ENCODE data around the gene CBARP.

Gene CBARP

GRCh38 chr19:1278713-1279660 lies 41.2 kb upstream of the CBARP start:
- Mint-ChIP-seq H3K36me3 (ENCODE audit: low read depth) (peaks cover 12% of the 10 kb centered on the region), H3K27me3 (ENCODE audit: low read depth) (peaks cover 1% of the 10 kb centered on the region), H3K4me3 (no peak overlapping the region), H3K27ac (no peak overlapping the region), H3K9me3 (no peaks in the 10 kb centered on the region), H3K4me1 (ENCODE audit: low read depth) (peaks cover 12% of the 10 kb centered on the region)

GRCh38 chr19:1278074-1278473 lies 40.3 kb upstream of the CBARP start:
- H3K4me3 Mint-ChIP-seq = peak overlapping the region; percentile 14
- peaks cover 18% of the 10 kb centered on the region for H3K36me3 Mint-ChIP-seq (ENCODE audit: low read depth)
- H3K9me3 Mint-ChIP-seq = no peaks in the 10 kb centered on the region
- peaks cover 19% of the 10 kb centered on the region for H3K4me1 Mint-ChIP-seq (ENCODE audit: low read depth)
- no peaks in the 10 kb centered on the region for H3K27me3 Mint-ChIP-seq (ENCODE audit: low read depth)
- no peak overlapping the region for H3K27ac Mint-ChIP-seq

GRCh38 chr19:1277061-1277460 lies 39.3 kb upstream of the CBARP start:
- H3K27ac Mint-ChIP-seq = peak overlapping the region; percentile 96
- H3K4me1 Mint-ChIP-seq (ENCODE audit: low read depth) = peaks cover 26% of the 10 kb centered on the region
- H3K36me3 Mint-ChIP-seq (ENCODE audit: low read depth) = peaks cover 27% of the 10 kb centered on the region
- peak overlapping the region; percentile 93 for H3K4me3 Mint-ChIP-seq
- H3K27me3 Mint-ChIP-seq (ENCODE audit: low read depth) = no peaks in the 10 kb centered on the region
- no peaks in the 10 kb centered on the region for H3K9me3 Mint-ChIP-seq

- peaks cover 30% of the 10 kb centered on the region for H3K4me1 Mint-ChIP-seq (ENCODE audit: low read depth)
- H3K27ac Mint-ChIP-seq = peak overlapping the region; percentile 96
- H3K36me3 Mint-ChIP-seq (ENCODE audit: low read depth) = peaks cover 31% of the 10 kb centered on the region
- no peaks in the 10 kb centered on the region for H3K27me3 Mint-ChIP-seq (ENCODE audit: low read depth)
- H3K9me3 Mint-ChIP-seq = no peaks in the 10 kb centered on the region
- peak overlapping the region; percentile 93 for H3K4me3 Mint-ChIP-seq
These were observed 38.8 kb upstream of the CBARP start for GRCh38 chr19:1276628-1277022.

GRCh38 chr19:1275976-1276627 lies 38.3 kb upstream of the CBARP start:
- no peaks in the 10 kb centered on the region for H3K9me3 Mint-ChIP-seq
- H3K36me3 Mint-ChIP-seq (ENCODE audit: low read depth) = peaks cover 36% of the 10 kb centered on the region
- peaks cover 35% of the 10 kb centered on the region for H3K4me1 Mint-ChIP-seq (ENCODE audit: low read depth)
- peak overlapping the region; percentile 97 for H3K27ac Mint-ChIP-seq
- peak overlapping the region; percentile 93 for H3K4me3 Mint-ChIP-seq
- no peaks in the 10 kb centered on the region for H3K27me3 Mint-ChIP-seq (ENCODE audit: low read depth)

- Mint-ChIP-seq H3K4me3 (peak within 1 kb of the TSS; percentile 93), H3K27ac (peak within 1 kb of the TSS; percentile 97), H3K4me1 (ENCODE audit: low read depth) (peaks cover 42% of the 10 kb centered on the region), H3K9me3 (no peaks in the 10 kb centered on the region), H3K27me3 (ENCODE audit: low read depth) (no peaks in the 10 kb centered on the region), H3K36me3 (ENCODE audit: low read depth) (peaks cover 42% of the 10 kb centered on the region)
These were observed 37.6 kb upstream of the CBARP start, which contains the start of gene FAM174C for GRCh38 chr19:1275260-1275975. Gene FAM174C (plus strand): TSS chr19:1275530. CDS start chr19:1275550, 20 bp downstream.

GRCh38 chr19:1274852-1275259 lies 37.1 kb upstream of the CBARP start:
- H3K27me3 Mint-ChIP-seq (ENCODE audit: low read depth) = no peaks in the 10 kb centered on the region
- peaks cover 44% of the 10 kb centered on the region for H3K36me3 Mint-ChIP-seq (ENCODE audit: low read depth)
- peaks cover 44% of the 10 kb centered on the region for H3K4me1 Mint-ChIP-seq (ENCODE audit: low read depth)
- peak overlapping the region; percentile 56 for H3K4me3 Mint-ChIP-seq
- no peaks in the 10 kb centered on the region for H3K9me3 Mint-ChIP-seq
- peak overlapping the region; percentile 69 for H3K27ac Mint-ChIP-seq

GRCh38 chr19:1274081-1274851 lies 36.5 kb upstream of the CBARP start:
- H3K36me3 Mint-ChIP-seq (ENCODE audit: low read depth) = peaks cover 38% of the 10 kb centered on the region
- H3K27ac Mint-ChIP-seq = peak overlapping the region; percentile 69
- no peaks in the 10 kb centered on the region for H3K27me3 Mint-ChIP-seq (ENCODE audit: low read depth)
- peaks cover 42% of the 10 kb centered on the region for H3K4me1 Mint-ChIP-seq (ENCODE audit: low read depth)
- no peaks in the 10 kb centered on the region for H3K9me3 Mint-ChIP-seq
- H3K4me3 Mint-ChIP-seq = peak overlapping the region; percentile 56

GRCh38 chr19:1273263-1274041 lies 35.6 kb upstream of the CBARP start:
- Mint-ChIP-seq H3K4me1 (ENCODE audit: low read depth) (peaks cover 46% of the 10 kb centered on the region), H3K4me3 (peak overlapping the region; percentile 46), H3K9me3 (no peaks in the 10 kb centered on the region), H3K27me3 (ENCODE audit: low read depth) (no peaks in the 10 kb centered on the region), H3K36me3 (ENCODE audit: low read depth) (peaks cover 38% of the 10 kb centered on the region), H3K27ac (peak overlapping the region; percentile 62)

GRCh38 chr19:1272423-1273262 lies 34.8 kb upstream of the CBARP start:
- peaks cover 49% of the 10 kb centered on the region for H3K4me1 Mint-ChIP-seq (ENCODE audit: low read depth)

GRCh38 chr19:1271528-1272422 lies 34.0 kb upstream of the CBARP start:
- Mint-ChIP-seq H3K36me3 (ENCODE audit: low read depth) (peaks cover 36% of the 10 kb centered on the region), H3K27me3 (ENCODE audit: low read depth) (no peaks in the 10 kb centered on the region), H3K4me1 (ENCODE audit: low read depth) (peaks cover 52% of the 10 kb centered on the region), H3K27ac (peak overlapping the region; percentile 45), H3K9me3 (no peaks in the 10 kb centered on the region), H3K4me3 (peak overlapping the region; percentile 93)

More at GRCh38 chr19:1272423-1273262, 34.8 kb upstream of the CBARP start:
- H3K9me3 Mint-ChIP-seq = no peaks in the 10 kb centered on the region
- H3K4me3 Mint-ChIP-seq = peak overlapping the region; percentile 40
- peaks cover 38% of the 10 kb centered on the region for H3K36me3 Mint-ChIP-seq (ENCODE audit: low read depth)
- peak overlapping the region; percentile 62 for H3K27ac Mint-ChIP-seq
- H3K27me3 Mint-ChIP-seq (ENCODE audit: low read depth) = no peaks in the 10 kb centered on the region
